Activated CD4-positive, alpha-beta memory T cell treated with anti-CD3 and anti-CD28 coated beads for 36 hours (primary cell): ENCODE results near the gene MRPL10. TPM values are rescaled to one million over a fixed set of nuclear protein-coding genes. Genes with fewer than 3 reads are reported as not detected.

Experiments
- CTCF ChIA-PET: fragments of 350-600 bp; sonication (Branson Sonifier 250); formaldehyde crosslinking; loops from one replicate; lab custom pipeline; 2021; ENCODE audit warnings: antibody characterized with exemption, inconsistent platforms; lab: Charles Lee
- POLR2A ChIA-PET: fragments of 350-600 bp; sonication (Branson Sonifier 250); formaldehyde crosslinking; loops from one replicate; lab custom pipeline; 2021; ENCODE audit warnings: antibody characterized with exemption; lab: Charles Lee
- DNase-seq: peaks from one replicate; pipeline ENCODE4 v3.0.0-alpha.2; 2020
- H3K27ac Mint-ChIP-seq: one replicate; pipeline ENCODE4 v1.8.0; 2021; ENCODE audit warnings: mixed read lengths
- H3K27me3 Mint-ChIP-seq: one replicate; pipeline ENCODE4 v1.8.0; 2021; ENCODE audit warnings: mixed read lengths
- H3K36me3 Mint-ChIP-seq: one replicate; pipeline ENCODE4 v1.8.0; 2021; ENCODE audit warnings: mixed read lengths
- H3K4me1 Mint-ChIP-seq: one replicate; pipeline ENCODE4 v1.8.0; 2021; ENCODE audit warnings: low read depth, mixed read lengths
- H3K4me3 Mint-ChIP-seq: one replicate; pipeline ENCODE4 v1.8.0; 2021; ENCODE audit warnings: mild to moderate bottlenecking, mixed read lengths
- H3K9me3 Mint-ChIP-seq: one replicate; pipeline ENCODE4 v1.8.0; 2021; ENCODE audit warnings: mixed read lengths
- intact Hi-C: fragments of 100-400 bp; cut with micrococcal nuclease; formaldehyde crosslinking; loops from one replicate; pipeline ENCODE4 v1.15.1; 2023
- total RNA-seq, 2 experiments: library from RNA; stranded (reverse); gene quantifications; one replicate each; pipeline ENCODE4 v1.2.3, GENCODE V29; 2021

MRPL10 gene
- total RNA-seq, 2 experiments from 2014 or later = 69.9 to 72.4 TPM

DNA sequence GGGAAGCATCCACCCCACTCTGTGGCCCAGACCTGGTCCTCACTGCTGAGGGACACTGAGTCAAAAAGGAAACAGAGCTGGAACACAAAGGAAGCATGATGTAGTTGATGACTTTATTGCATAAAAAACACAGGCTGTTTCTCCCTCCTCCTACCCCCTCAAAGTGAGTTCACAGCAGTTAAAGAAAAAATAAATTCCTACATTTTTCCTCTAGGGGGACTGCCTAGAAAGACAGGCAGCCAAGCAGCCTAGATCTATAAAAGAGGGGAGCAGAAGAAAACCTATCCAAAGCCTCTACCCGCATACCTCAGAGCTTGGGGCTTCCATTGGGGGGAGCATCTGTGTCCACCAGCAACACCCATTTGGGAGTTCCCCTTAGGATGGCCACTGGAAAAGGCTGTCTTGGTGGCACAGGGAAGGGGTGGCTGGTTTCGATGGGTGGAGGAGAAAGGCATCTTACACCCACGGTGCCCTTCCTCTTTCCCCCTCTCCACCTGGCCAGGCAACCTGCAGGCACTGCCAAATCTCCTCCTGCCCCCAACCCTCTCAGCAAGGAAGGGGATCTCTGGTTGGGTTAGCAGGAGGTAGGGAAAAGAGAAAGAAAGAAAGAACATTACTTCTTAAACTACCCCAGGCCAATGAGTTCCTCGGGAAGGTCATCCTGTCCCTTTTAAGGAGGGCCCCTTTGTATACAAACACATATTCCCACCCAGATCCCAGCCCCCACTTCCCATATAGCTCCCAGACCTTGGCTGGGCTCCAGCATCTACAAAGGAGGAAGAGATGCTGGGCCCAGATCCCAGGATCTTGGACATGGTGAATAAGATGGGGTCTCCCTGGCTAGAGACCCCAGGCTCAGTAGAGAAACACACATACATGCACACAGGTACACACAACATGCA lies 13.7 kb upstream of the MRPL10 start:
- Mint-ChIP-seq H3K4me1 (peaks cover 34% of the 10 kb centered on the region), H3K36me3 (no peaks in the 10 kb centered on the region), H3K4me3 (no peak overlapping the region), H3K27ac (no peak overlapping the region), H3K27me3 (peaks cover 47% of the 10 kb centered on the region), H3K9me3 (no peaks in the 10 kb centered on the region)
- no peak for DNase-seq
- intact Hi-C loops = loop anchor here (5.0 to 10.0 kb wide), 2 partner anchors 177 to 260 kb away; partner anchors contain the start of genes CBX1 and SNX11
- POLR2A ChIA-PET = interaction anchor here (1.1 kb wide), 1 partner anchor 49 kb away, joined by 3 read pairs; no protein-coding TSS in a partner anchor
- CTCF ChIA-PET = interaction anchor here (0.6 to 18.4 kb wide), 5 partner anchors 9 to 43 kb away, joined by 3 to 672 read pairs (median 15); partner anchors contain the start of genes SP2 and SP6

DNA sequence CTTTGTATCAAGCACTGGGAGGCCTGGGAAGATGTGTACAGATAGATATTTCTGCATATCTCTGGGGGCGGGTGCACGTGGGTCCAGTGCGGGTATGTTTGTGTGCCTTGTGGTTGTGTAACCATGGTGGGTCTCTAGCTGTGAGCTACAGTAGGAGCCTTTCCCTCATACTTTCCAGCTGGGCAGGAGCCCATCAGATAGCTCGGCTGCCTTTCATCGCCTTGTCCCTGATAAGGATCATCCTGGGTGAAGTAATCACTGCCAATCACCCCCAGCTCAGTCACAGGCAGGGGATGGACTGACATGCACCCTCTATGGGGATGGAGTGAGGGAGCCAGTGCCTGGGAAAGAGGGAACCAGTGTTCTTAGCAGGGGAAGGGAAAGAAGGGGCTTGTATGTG lies 12.9 kb upstream of the MRPL10 start:
- no peak for DNase-seq
- Mint-ChIP-seq H3K4me1 (peaks cover 37% of the 10 kb centered on the region), H3K36me3 (no peaks in the 10 kb centered on the region), H3K9me3 (no peaks in the 10 kb centered on the region), H3K4me3 (no peak overlapping the region), H3K27me3 (peaks cover 39% of the 10 kb centered on the region), H3K27ac (no peak overlapping the region)
- intact Hi-C loops = loop anchor here (5.0 to 10.0 kb wide), 2 partner anchors 178 to 261 kb away; partner anchors contain the start of genes CBX1 and SNX11
- ChIA-PET CTCF (interaction anchor here (2.5 to 18.4 kb wide), 3 partner anchors 9 to 44 kb away, joined by 14 to 672 read pairs (median 99); partner anchors contain the start of genes SP2 and SP6), POLR2A (interaction anchor here (1.1 kb wide), 1 partner anchor 50 kb away, joined by 3 read pairs; no protein-coding TSS in a partner anchor)

- H3K27ac Mint-ChIP-seq = no peak overlapping the region
- POLR2A ChIA-PET = interaction anchor here (1.4 kb wide), 1 partner anchor 52 kb away, joined by 10 read pairs; the partner anchor contains the start of gene SP2
- H3K4me1 Mint-ChIP-seq = peaks cover 37% of the 10 kb centered on the region
- CTCF ChIA-PET = interaction anchor here (0.6 to 18.4 kb wide), 15 partner anchors 10 to 175 kb away, joined by 3 to 672 read pairs (median 6); partner anchors contain the start of genes CDK5RAP3, LRRC46, MRPL10 and OSBPL7
- no peaks in the 10 kb centered on the region for H3K36me3 Mint-ChIP-seq
- H3K4me3 Mint-ChIP-seq = no peak overlapping the region
- H3K9me3 Mint-ChIP-seq = no peaks in the 10 kb centered on the region
- H3K27me3 Mint-ChIP-seq = peaks cover 30% of the 10 kb centered on the region
- no peak for DNase-seq
- intact Hi-C loops = loop anchor here (2.0 to 10.0 kb wide), 4 partner anchors 97 to 261 kb away; partner anchors contain the start of genes CBX1, CDK5RAP3, PNPO and SNX11
Measured at GRCh38 chr17:47843391-47843730, 12.0 kb upstream of the MRPL10 start.

DNA sequence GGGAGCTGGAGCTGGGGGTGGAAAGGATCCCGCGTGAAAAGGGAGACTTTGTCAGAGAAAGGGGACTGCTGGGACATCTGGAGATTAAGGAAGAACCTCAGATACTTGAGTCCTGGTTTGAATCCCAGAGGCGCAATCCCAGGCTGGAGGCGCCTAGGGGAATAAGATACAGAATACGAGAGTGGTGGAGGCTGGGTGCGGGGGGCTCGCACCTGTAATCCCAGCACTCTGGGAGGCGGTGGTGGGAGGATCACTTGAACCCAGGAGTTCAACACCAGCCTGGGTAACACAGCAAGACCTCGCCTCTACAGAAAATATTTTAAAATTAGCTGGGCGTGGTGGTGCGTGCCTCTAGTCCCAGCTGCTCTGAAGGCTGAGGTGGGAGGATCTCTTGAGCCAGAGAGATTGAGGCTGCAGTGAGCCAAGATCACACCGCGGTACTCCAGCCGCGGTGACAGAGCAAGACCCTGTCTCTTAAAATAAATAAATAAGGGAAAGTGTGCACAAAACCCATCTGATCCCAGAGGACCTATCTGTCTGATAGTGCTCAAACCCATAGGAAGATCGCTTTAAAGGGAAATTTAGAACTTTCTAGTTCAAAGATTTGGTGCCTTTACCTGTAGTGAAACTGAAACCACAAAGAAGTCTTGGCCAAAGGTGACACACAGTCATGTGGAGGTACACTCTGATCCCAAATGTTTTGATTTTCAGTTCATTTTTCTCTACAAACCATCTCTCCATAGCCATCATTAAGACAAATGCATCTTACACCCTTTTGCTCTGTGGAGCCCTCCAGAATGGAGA lies 10.3 kb upstream of the MRPL10 start:
- CTCF ChIA-PET = interaction anchor here (0.6 to 18.4 kb wide), 25 partner anchors 7 to 170 kb away, joined by 3 to 672 read pairs (median 5); partner anchors contain the start of genes CDK5RAP3, LRRC46, MRPL10 and PNPO
- H3K27me3 Mint-ChIP-seq = peaks cover 22% of the 10 kb centered on the region
- intact Hi-C loops = loop anchor here (1.0 to 10.0 kb wide), 6 partner anchors 49 to 263 kb away; partner anchors contain the start of genes CBX1, CDK5RAP3, PNPO and SNX11
- no peak for DNase-seq
- no peaks in the 10 kb centered on the region for H3K9me3 Mint-ChIP-seq
- H3K27ac Mint-ChIP-seq = peak overlapping the region; percentile 70
- peaks cover 30% of the 10 kb centered on the region for H3K4me1 Mint-ChIP-seq
- H3K36me3 Mint-ChIP-seq = peaks cover 1% of the 10 kb centered on the region
- H3K4me3 Mint-ChIP-seq = peak overlapping the region; percentile 91
- POLR2A ChIA-PET = interaction anchor here (1.2 to 2.3 kb wide), 4 partner anchors 10 to 100 kb away, joined by 3 to 15 read pairs (median 8); partner anchors contain the start of genes LRRC46, MRPL10, PNPO and SP2

DNA sequence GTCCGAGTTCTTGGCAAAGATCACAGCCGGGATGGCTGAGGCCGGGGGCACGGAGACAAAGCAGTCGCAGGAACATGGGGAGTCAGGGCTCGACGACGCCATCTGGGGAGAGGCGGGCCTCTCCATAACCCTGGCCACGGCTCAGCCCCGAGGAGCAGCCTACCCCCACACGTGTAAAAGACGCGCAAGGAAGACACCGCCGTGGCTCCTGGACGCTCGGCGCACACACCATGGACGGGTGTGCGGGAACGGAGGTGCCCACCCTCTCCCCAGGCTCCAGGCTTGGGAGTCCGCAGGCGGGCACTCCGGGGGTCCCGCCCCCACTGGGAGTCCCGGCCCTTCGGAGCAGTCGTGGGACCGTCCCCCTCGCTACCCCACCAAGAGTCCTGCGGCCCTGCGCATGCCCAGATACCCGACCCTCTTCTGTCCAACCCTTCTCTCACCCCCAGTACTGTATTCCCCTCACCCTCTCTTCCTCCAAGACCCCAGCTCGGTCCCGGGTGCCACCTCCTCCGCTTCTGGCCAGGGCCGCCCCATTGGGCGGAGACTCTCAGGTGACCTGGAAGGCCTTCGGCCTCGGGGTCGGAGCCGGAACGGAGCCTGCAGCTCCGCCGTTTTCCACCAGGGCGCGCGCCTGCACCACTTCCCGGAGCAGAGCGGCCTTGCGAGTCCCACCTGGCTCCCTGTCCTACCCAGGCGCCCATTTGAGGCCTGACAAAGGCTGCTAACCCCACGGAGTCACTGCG lies 9.6 kb upstream of the MRPL10 start, which contains the start of gene SCRN2:
TSS of gene SCRN2 (minus strand) at position 532 of the 746 bp plus-strand sequence. CDS start at position 102, 430 bp downstream.
- H3K36me3 Mint-ChIP-seq = peaks cover 1% of the 10 kb centered on the region
- peaks cover 30% of the 10 kb centered on the region for H3K4me1 Mint-ChIP-seq
- CTCF ChIA-PET = interaction anchor here (0.5 to 18.4 kb wide), 22 partner anchors 10 to 171 kb away, joined by 3 to 672 read pairs (median 4); partner anchors contain the start of genes CDK5RAP3, LRRC46, MRPL10 and PNPO
- H3K27ac Mint-ChIP-seq = peak within 1 kb of the TSS; percentile 70
- no peaks in the 10 kb centered on the region for H3K9me3 Mint-ChIP-seq
- POLR2A ChIA-PET = interaction anchor here (0.7 to 2.3 kb wide), 5 partner anchors 9 to 100 kb away, joined by 3 to 15 read pairs (median 6); partner anchors contain the start of genes LRRC46, MRPL10, PNPO and SP2
- intact Hi-C loops = loop anchor here (1.0 to 10.0 kb wide), 4 partner anchors 49 to 264 kb away; partner anchors contain the start of genes CBX1, SNX11 and SP2
- peak; percentile 95 for DNase-seq
- peak within 1 kb of the TSS; percentile 91 for H3K4me3 Mint-ChIP-seq
- H3K27me3 Mint-ChIP-seq = peaks cover 15% of the 10 kb centered on the region

DNA sequence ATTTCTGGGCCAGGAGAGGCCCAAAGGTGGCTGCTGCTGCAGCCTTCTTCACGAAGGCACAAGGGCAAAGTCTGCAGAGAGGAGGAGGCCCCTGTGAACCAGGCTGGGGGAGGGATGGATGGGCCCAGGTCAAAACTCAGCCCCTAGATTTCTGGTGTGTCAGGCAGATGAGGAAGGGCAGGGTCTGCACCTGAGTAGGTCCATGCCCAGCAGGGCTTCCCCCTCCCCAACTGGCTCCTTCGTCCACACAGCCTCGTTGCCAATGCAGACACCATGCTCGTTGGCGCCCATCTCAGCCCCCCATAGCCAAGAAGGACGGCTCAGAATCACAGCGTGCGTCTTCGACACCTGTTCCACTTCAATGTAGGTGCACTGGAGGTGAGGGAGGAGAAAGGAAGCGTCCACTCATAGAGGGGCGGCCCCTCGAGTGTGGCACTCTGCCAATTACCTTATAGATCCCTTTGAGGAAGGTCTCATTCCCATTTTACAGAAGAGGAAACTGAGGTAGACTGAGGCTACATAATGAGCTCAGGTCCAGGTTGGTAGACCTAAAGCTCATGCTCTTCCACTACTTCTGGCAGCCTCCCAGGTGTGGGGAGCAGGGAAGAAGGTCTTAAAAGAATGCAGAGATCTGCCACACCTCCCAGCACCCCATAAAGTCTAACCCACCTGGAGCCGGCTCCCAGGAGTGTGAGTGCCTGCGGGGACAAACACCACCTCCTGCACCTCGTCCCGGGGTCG lies 8.8 kb upstream of the MRPL10 start:
- Mint-ChIP-seq H3K4me1 (peaks cover 31% of the 10 kb centered on the region), H3K27ac (no peak overlapping the region), H3K4me3 (peak overlapping the region; percentile 91), H3K27me3 (peaks cover 10% of the 10 kb centered on the region), H3K9me3 (no peaks in the 10 kb centered on the region), H3K36me3 (peaks cover 1% of the 10 kb centered on the region)
- intact Hi-C loops = loop anchor here (5.0 to 10.0 kb wide), 2 partner anchors 182 to 265 kb away; partner anchors contain the start of genes CBX1 and SNX11
- DNase-seq = no peak
- ChIA-PET CTCF (interaction anchor here (1.0 to 18.4 kb wide), 10 partner anchors 9 to 131 kb away, joined by 3 to 672 read pairs (median 12); partner anchors contain the start of genes CDK5RAP3, LRRC46, MRPL10 and SP2), POLR2A (interaction anchor here (0.7 to 2.3 kb wide), 4 partner anchors 8 to 101 kb away, joined by 3 to 15 read pairs (median 8); partner anchors contain the start of genes LRRC46, MRPL10, PNPO and SP2)

GRCh38 chr17:47839071-47839470 lies 7.7 kb upstream of the MRPL10 start:
- intact Hi-C loops = no loop called here
- Mint-ChIP-seq H3K4me3 (no peak overlapping the region), H3K27ac (no peak overlapping the region), H3K36me3 (peaks cover 1% of the 10 kb centered on the region), H3K9me3 (no peaks in the 10 kb centered on the region), H3K4me1 (peaks cover 42% of the 10 kb centered on the region), H3K27me3 (peaks cover 2% of the 10 kb centered on the region)
- CTCF ChIA-PET = interaction anchor here (4.8 to 18.4 kb wide), 2 partner anchors 49 to 108 kb away, joined by 22 to 672 read pairs; partner anchors contain the start of gene SP2
- DNase-seq = no peak
- POLR2A ChIA-PET = no interaction called here

- ChIA-PET POLR2A (no interaction called here), CTCF (interaction anchor here (18.4 kb wide), 1 partner anchor 50 kb away, joined by 672 read pairs; the partner anchor contains the start of gene SP2)
- H3K36me3 Mint-ChIP-seq = peaks cover 1% of the 10 kb centered on the region
- H3K27ac Mint-ChIP-seq = no peak overlapping the region
- peaks cover 46% of the 10 kb centered on the region for H3K4me1 Mint-ChIP-seq
- H3K4me3 Mint-ChIP-seq = no peak overlapping the region
- no peaks in the 10 kb centered on the region for H3K9me3 Mint-ChIP-seq
- DNase-seq = no peak
- intact Hi-C loops = no loop called here
- peaks cover 2% of the 10 kb centered on the region for H3K27me3 Mint-ChIP-seq
Measured at GRCh38 chr17:47838636-47839035, 7.3 kb upstream of the MRPL10 start.

GRCh38 chr17:47837401-47838039 lies 6.2 kb upstream of the MRPL10 start:
- Mint-ChIP-seq H3K27ac (no peak overlapping the region), H3K27me3 (no peaks in the 10 kb centered on the region), H3K4me3 (no peak overlapping the region), H3K36me3 (peaks cover 1% of the 10 kb centered on the region), H3K4me1 (peaks cover 42% of the 10 kb centered on the region), H3K9me3 (no peaks in the 10 kb centered on the region)
- intact Hi-C loops = no loop called here
- ChIA-PET POLR2A (no interaction called here), CTCF (interaction anchor here (0.8 to 18.4 kb wide), 3 partner anchors 11 to 133 kb away, joined by 3 to 672 read pairs (median 4); partner anchors contain the start of genes CDK5RAP3 and SP2)
- DNase-seq = no peak
